Kidney (tissue), 14 donors: ENCODE measurements around the gene RANBP10. TPM values are rescaled to one million over a fixed set of nuclear protein-coding genes. Genes with fewer than 3 reads are reported as not detected.

Experiments used
- DNase-seq, 5 donors: peaks; one replicate each; pipeline ENCODE4 v3.0.0-alpha.2; 2013 to 2020
- FAIRE-seq: peaks from 2 replicates; lab custom pipeline; 2012; peaks lifted over from hg19 to GRCh38; lab: Jason Lieb, UNC
- H3K27ac ChIP-seq, 2 donors: one replicate each; pipeline ENCODE4 v1.7.0; 2013; ENCODE audit warnings: low read depth in 2 of 2, low read length in 2 of 2, inconsistent platforms in 1 of 2
- H3K27me3 ChIP-seq: one replicate; pipeline ENCODE4 v1.7.1; 2013; ENCODE audit warnings: low read length, inconsistent platforms; ENCODE audit not compliant: control insufficient read depth, insufficient read depth
- H3K36me3 ChIP-seq, 3 donors: one replicate each; pipeline versions ENCODE4 v1.7.0 to v1.7.1; 2013; ENCODE audit warnings: low read length in 3 of 3, control low read depth in 1 of 3, inconsistent platforms in 1 of 3; ENCODE audit not compliant: insufficient read depth in 3 of 3, control insufficient read depth in 2 of 3
- H3K4me1 ChIP-seq, 3 donors: one replicate each; pipeline versions ENCODE4 v1.7.0 to v1.7.1; 2013; ENCODE audit warnings: low read length in 3 of 3, inconsistent platforms in 1 of 3, low read depth in 1 of 3; ENCODE audit not compliant: control insufficient read depth in 2 of 3, insufficient read depth in 2 of 3
- H3K4me3 ChIP-seq, 3 donors: one replicate each; pipeline versions ENCODE4 v1.7.0 to v1.8.1; 2013; ENCODE audit warnings: low read length in 3 of 3, control low read depth in 1 of 3, inconsistent platforms in 1 of 3
- H3K9ac ChIP-seq, 3 donors: one replicate each; pipeline versions ENCODE4 v1.7.0 to v1.7.1; 2013; ENCODE audit warnings: low read length in 3 of 3, control low read depth in 1 of 3, inconsistent platforms in 1 of 3
- H3K9me3 ChIP-seq, 3 donors: one replicate each; pipeline versions ENCODE4 v1.7.0 to v1.7.1; 2013; ENCODE audit warnings: low read length in 3 of 3, control low read depth in 1 of 3, inconsistent platforms in 1 of 3; ENCODE audit not compliant: control insufficient read depth in 2 of 3, insufficient read depth in 1 of 3
- CTCF ChIP-seq: IDR thresholded peaks from 3 replicates; pipeline ENCODE4 v1.5.1; 2012; ENCODE audit warnings: mild to moderate bottlenecking, moderate library complexity, borderline replicate concordance; ENCODE audit not compliant: insufficient read depth; ENCODE audit errors: extremely low read depth
- intact Hi-C: fragments of 100-400 bp; cut with DNase I; formaldehyde crosslinking; loops from one replicate; pipeline ENCODE4 v1.11.1; 2022
- polyA plus RNA-seq: library from polyadenylated mRNA; stranded (reverse); fragments of 350-450 nt; fragmentation: Illumina TruSeq; extraction: RNeasy Lipid Tissue Mini Kit (QIAGEN cat#74804); gene quantifications from one replicate; pipeline ENCODE4 v1.2.3, GENCODE V29; 2014; ENCODE audit warnings: low read depth, low replicate concordance; ENCODE audit not compliant: insufficient read depth
- total RNA-seq: library from RNA; stranded (reverse); fragmentation: NEBNext Ultra II Directional; extraction: Animal tissue kit (Norgen Biotek cat#: 25700); gene quantifications from one replicate; pipeline ENCODE4 v1.2.1, GENCODE V29; 2021
- donor health status: control.
- donor health status: control.
- donor health status: control.
- donor health status: control.
- donor health status: control.
- donor health status: DM: yes; HTN: yes; CAD: no.
- donor health status: Normal renal cell carcinoma (clear cell type).

The RANBP10 gene
- total and polyA plus RNA-seq, 2 donors from 2014 or later = 7.0 to 22.3 TPM

DNA sequence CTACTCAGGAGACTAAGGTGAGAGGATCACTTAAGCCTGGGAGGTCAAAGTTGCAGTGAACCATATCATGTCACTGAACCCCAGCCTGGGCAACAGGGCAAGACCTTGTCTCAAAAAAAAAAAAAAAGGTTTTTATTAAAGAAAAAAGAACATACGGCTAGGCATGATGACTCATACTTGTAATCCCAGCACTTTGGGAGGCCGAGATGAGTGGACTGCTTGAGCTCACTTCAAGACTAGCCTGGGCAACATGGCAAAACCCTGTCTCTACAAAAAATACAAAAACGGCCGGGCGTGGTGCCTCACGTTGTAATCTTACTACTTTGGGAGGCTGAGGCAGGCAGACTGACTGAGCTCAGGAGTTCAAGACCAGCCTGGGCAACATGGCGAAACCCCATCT lies 38.4 kb downstream of the RANBP10 start:
- Histone ChIP-seq H3K27me3 (no peaks in the 10 kb centered on the region), H3K9me3 (no peaks in the 10 kb centered on the region), H3K4me1 (peaks cover 0 to 5% (median 4%) of the 10 kb centered on the region in 3 donors), H3K36me3 (peaks cover 0 to 7% (median 4%) of the 10 kb centered on the region in 3 donors), H3K9ac (no peak overlapping the region), H3K27ac (no peak overlapping the region), H3K4me3 (no peak overlapping the region)
- no peak for TF ChIP-seq CTCF
- intact Hi-C loops = no loop called here
- DNase-seq (no peak), FAIRE-seq (no peak)

DNA sequence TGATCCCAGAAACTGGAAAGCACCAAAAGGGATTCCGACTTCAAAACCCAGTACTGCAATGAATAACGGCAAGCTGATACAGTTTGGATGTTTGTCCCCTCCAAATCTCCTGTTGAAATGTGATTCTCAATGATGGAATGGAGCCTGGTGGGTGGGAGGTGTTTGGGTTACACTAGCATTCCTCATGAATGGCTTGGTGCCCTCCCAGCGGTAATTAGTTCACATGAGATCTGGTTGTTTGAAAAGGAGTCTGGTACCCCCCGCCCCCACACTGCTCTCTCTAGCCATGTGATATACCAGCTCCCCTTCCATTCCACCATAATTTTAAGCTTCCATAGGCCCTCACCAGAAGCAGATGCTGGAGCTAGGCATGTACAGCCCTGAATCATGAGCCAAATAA lies 40.1 kb downstream of the RANBP10 start:
- Histone ChIP-seq H3K27ac (no peak overlapping the region), H3K36me3 (peaks cover 0 to 14% (median 6%) of the 10 kb centered on the region in 3 donors), H3K9ac (no peak overlapping the region), H3K27me3 (no peaks in the 10 kb centered on the region), H3K4me1 (peaks cover 0 to 3% (median 0%) of the 10 kb centered on the region in 3 donors), H3K9me3 (no peaks in the 10 kb centered on the region), H3K4me3 (no peak overlapping the region)
- intact Hi-C loops = no loop called here
- TF ChIP-seq CTCF = no peak
- FAIRE-seq (no peak), DNase-seq (peak in 4 of 5 donors; percentile 64 to 87 (median 78))

GRCh38 chr16:67764158-67764667 lies 42.1 kb downstream of the RANBP10 start:
- Histone ChIP-seq H3K27me3 (no peaks in the 10 kb centered on the region), H3K4me3 (no peak overlapping the region), H3K4me1 (peaks cover 0 to 3% (median 0%) of the 10 kb centered on the region in 3 donors), H3K9me3 (no peaks in the 10 kb centered on the region), H3K9ac (no peak overlapping the region), H3K36me3 (peaks cover 0 to 6% (median 3%) of the 10 kb centered on the region in 3 donors), H3K27ac (no peak overlapping the region)
- intact Hi-C loops = no loop called here
- no peak for TF ChIP-seq CTCF
- FAIRE-seq (no peak), DNase-seq (no peak)

- TF ChIP-seq CTCF = no peak
- Histone ChIP-seq H3K27me3 (no peaks in the 10 kb centered on the region), H3K27ac (no peak overlapping the region), H3K4me3 (no peak overlapping the region), H3K9me3 (no peaks in the 10 kb centered on the region), H3K36me3 (peaks cover 0 to 6% (median 6%) of the 10 kb centered on the region in 3 donors), H3K9ac (no peak overlapping the region), H3K4me1 (peaks cover 0 to 3% (median 0%) of the 10 kb centered on the region in 3 donors)
- DNase-seq (peak in 1 of 5 donors; percentile 24), FAIRE-seq (no peak)
- intact Hi-C loops = no loop called here
Observed at GRCh38 chr16:67763066-67763465, 43.3 kb downstream of the RANBP10 start.
